Sigmoid colon (tissue), 7 donors: ENCODE measurements around the gene SPON1. TPM values are rescaled to one million over a fixed set of nuclear protein-coding genes. Genes with fewer than 3 reads are reported as not detected.

Experiments used
- DNase-seq: peaks from one replicate; pipeline ENCODE4 v3.0.0-alpha.2; 2019
- H3K27ac ChIP-seq, 4 donors: fragments of 200-600 bp; sonication (generic); one replicate each; pipeline ENCODE4 v1.5.1; 2016 to 2019; ENCODE audit warnings: mild to moderate bottlenecking in 1 of 4
- H3K27me3 ChIP-seq, 3 donors: fragments of 200-600 bp; sonication (generic); one replicate each; pipeline ENCODE4 v1.5.1; 2019; ENCODE audit warnings: mild to moderate bottlenecking in 1 of 3
- H3K36me3 ChIP-seq, 4 donors: fragments of 200-600 bp; sonication (generic); one replicate each; pipeline ENCODE4 v1.5.1; 2016 to 2019
- H3K4me1 ChIP-seq, 4 donors: fragments of 200-600 bp; sonication (generic); one replicate each; pipeline ENCODE4 v1.5.1; 2017 to 2019
- H3K4me3 ChIP-seq, 4 donors: fragments of 200-600 bp; sonication (generic); one replicate each; pipeline ENCODE4 v1.5.1; 2017 to 2019; ENCODE audit warnings: mild to moderate bottlenecking in 2 of 4, moderate library complexity in 1 of 4
- H3K9me3 ChIP-seq, 4 donors: fragments of 200-600 bp in 3 of 4; sonication (generic) in 3 of 4; one replicate each; pipeline versions ENCODE4 v1.5.1 to v1.6.1; 2013 to 2019
- CTCF ChIP-seq, 4 experiments: fragments of 450-650 bp in 3 of 4; fragments of 200-600 bp in 1 of 4; IDR thresholded peaks; one replicate each; pipeline ENCODE4 v1.5.1; 2016 to 2019; ENCODE audit warnings: antibody characterized with exemption in 4 of 4, mild to moderate bottlenecking in 3 of 4, moderate library complexity in 2 of 4
- EP300 ChIP-seq, 4 donors: sonication (generic); formaldehyde crosslinking; IDR thresholded peaks; one replicate each; pipeline ENCODE4 v1.6.1; 2017; ENCODE audit warnings: antibody characterized with exemption in 4 of 4
- POLR2A ChIP-seq, 2 donors: fragments of 450-650 bp; IDR thresholded peaks; one replicate each; pipeline ENCODE4 v1.6.1; 2016; ENCODE audit warnings: antibody characterized with exemption in 2 of 2, mild to moderate bottlenecking in 2 of 2, moderate library complexity in 2 of 2
- POLR2AphosphoS5 ChIP-seq, 4 donors: sonication (generic); formaldehyde crosslinking; IDR thresholded peaks; one replicate each; pipeline ENCODE4 v1.6.1; 2017; ENCODE audit warnings: antibody characterized with exemption in 4 of 4
- WGBS, 2 donors: extraction: QIAGEN DNeasy Blood & Tissue Kit; methylation state at CpG; one replicate each; pipeline ENCODE4 v1.1.7; 2013; 5-methylcytosine and 5-hydroxymethylcytosine counted together
- intact Hi-C: fragments of 100-400 bp; cut with DNase I; formaldehyde crosslinking; loops from one replicate; pipeline ENCODE4 v1.15.1; 2023
- polyA plus RNA-seq, 3 donors: library from polyadenylated mRNA; stranded (reverse); fragments of 200-250 nt; gene quantifications; one replicate each; pipeline ENCODE4 v1.2.3, GENCODE V29; 2013
- total RNA-seq, 4 donors: library from RNA; depleted of rRNA; stranded (reverse); fragments of >200 nt; gene quantifications; one replicate each; pipeline ENCODE4 v1.1.0, GENCODE V29; 2016
- donor health status: healthy with polysubstance abuse.
- donor health status: Bipolar disorder and iron deficiency.
- donor health status: healthy.

SPON1 gene
- total and polyA plus RNA-seq, 7 donors, result 6.6 to 36.8 (median 12.6) TPM

- 67 to 85% methylated on average over 2 of the region's 2 CpGs for WGBS, 2 donors
- intact Hi-C loops, result no loop called here
- Histone ChIP-seq H3K27me3 (no peaks in the 10 kb centered on the region), H3K36me3 (no peaks in the 10 kb centered on the region), H3K4me3 (no peak overlapping the region), H3K9me3 (peaks cover 0 to 4% (median 0%) of the 10 kb centered on the region in 4 donors), H3K27ac (no peak overlapping the region), H3K4me1 (peaks cover 0 to 10% (median 3%) of the 10 kb centered on the region in 4 donors)
- DNase-seq, result no peak
- no peak for TF ChIP-seq POLR2AphosphoS5 (IDR thresholded peaks at IDR 0.05)
- TF ChIP-seq POLR2A (IDR thresholded peaks at IDR 0.05), result no peak
- TF ChIP-seq CTCF (IDR thresholded peaks at IDR 0.05), result no peak
- TF ChIP-seq EP300 (IDR thresholded peaks at IDR 0.05), result no peak
These were observed 261.9 kb downstream of the SPON1 start for GRCh38 chr11:14224395-14224794.

- 94 to 97% methylated on average over 4 of the region's 4 CpGs for WGBS, 2 donors
- Histone ChIP-seq H3K9me3 (peaks cover 0 to 4% (median 0%) of the 10 kb centered on the region in 4 donors), H3K4me3 (no peak overlapping the region), H3K4me1 (peaks cover 0 to 10% (median 3%) of the 10 kb centered on the region in 4 donors), H3K27me3 (no peaks in the 10 kb centered on the region), H3K36me3 (no peaks in the 10 kb centered on the region), H3K27ac (no peak overlapping the region)
- no peak for DNase-seq
- intact Hi-C loops, result no loop called here
- TF ChIP-seq CTCF (IDR thresholded peaks at IDR 0.05), result no peak
- TF ChIP-seq POLR2A (IDR thresholded peaks at IDR 0.05), result no peak
- TF ChIP-seq EP300 (IDR thresholded peaks at IDR 0.05), result no peak
- TF ChIP-seq POLR2AphosphoS5 (IDR thresholded peaks at IDR 0.05), result no peak
These were observed 263.1 kb downstream of the SPON1 start for GRCh38 chr11:14225666-14226065.

- H3K36me3 ChIP-seq, result no peaks in the 10 kb centered on the region
- no peak overlapping the region for H3K27ac ChIP-seq
- no peak overlapping the region for H3K4me3 ChIP-seq
- intact Hi-C loops, result no loop called here
- H3K27me3 ChIP-seq, result peaks cover 0 to 11% (median 0%) of the 10 kb centered on the region in 3 donors
- H3K4me1 ChIP-seq, result peaks cover 0 to 10% (median 3%) of the 10 kb centered on the region in 4 donors
- 76 to 93% methylated on average over 2 of the region's 2 CpGs for WGBS, 2 donors
- TF ChIP-seq POLR2AphosphoS5 (IDR thresholded peaks at IDR 0.05), result no peak
- TF ChIP-seq EP300 (IDR thresholded peaks at IDR 0.05), result no peak
- no peak for TF ChIP-seq CTCF (IDR thresholded peaks at IDR 0.05)
- no peak for TF ChIP-seq POLR2A (IDR thresholded peaks at IDR 0.05)
- peaks cover 0 to 4% (median 0%) of the 10 kb centered on the region in 4 donors for H3K9me3 ChIP-seq
- no peak for DNase-seq
These were observed 265.8 kb downstream of the SPON1 start for GRCh38 chr11:14228356-14228755.

- TF ChIP-seq POLR2AphosphoS5 (IDR thresholded peaks at IDR 0.05), result no peak
- no peak for TF ChIP-seq EP300 (IDR thresholded peaks at IDR 0.05)
- no peak for TF ChIP-seq POLR2A (IDR thresholded peaks at IDR 0.05)
- no peak for TF ChIP-seq CTCF (IDR thresholded peaks at IDR 0.05)
- 89 to 93% methylated on average over 11 of the region's 11 CpGs for WGBS, 2 donors
- Histone ChIP-seq H3K36me3 (no peaks in the 10 kb centered on the region), H3K27ac (no peak overlapping the region), H3K9me3 (peaks cover 0 to 4% (median 0%) of the 10 kb centered on the region in 4 donors), H3K4me3 (no peak overlapping the region), H3K4me1 (no peaks in the 10 kb centered on the region), H3K27me3 (peaks cover 0 to 11% (median 0%) of the 10 kb centered on the region in 3 donors)
- no peak for DNase-seq
- intact Hi-C loops, result no loop called here
These were observed 266.9 kb downstream of the SPON1 start for GRCh38 chr11:14229472-14229871.

GRCh38 chr11:14230407-14230806, 267.9 kb downstream of the SPON1 start:
- no peak overlapping the region for H3K27ac ChIP-seq
- no peaks in the 10 kb centered on the region for H3K4me1 ChIP-seq
- 82 to 85% methylated on average over 6 of the region's 6 CpGs for WGBS, 2 donors
- H3K9me3 ChIP-seq, result peaks cover 0 to 4% (median 0%) of the 10 kb centered on the region in 4 donors
- intact Hi-C loops, result no loop called here
- no peak overlapping the region for H3K4me3 ChIP-seq
- no peak for DNase-seq
- no peak for TF ChIP-seq POLR2AphosphoS5 (IDR thresholded peaks at IDR 0.05)
- no peak for TF ChIP-seq POLR2A (IDR thresholded peaks at IDR 0.05)
- TF ChIP-seq EP300 (IDR thresholded peaks at IDR 0.05), result no peak
- no peak for TF ChIP-seq CTCF (IDR thresholded peaks at IDR 0.05)
- no peaks in the 10 kb centered on the region for H3K36me3 ChIP-seq
- H3K27me3 ChIP-seq, result peaks cover 0 to 11% (median 0%) of the 10 kb centered on the region in 3 donors
